HG03039 (cell line): ENCODE measurements around the gene TRABD2B.

Experiments used
- ATAC-seq: cut with Tn5 transposase; IDR thresholded peaks from one replicate; pipeline ENCODE4 v1.9.1; 2021; ENCODE audit warnings: mild to moderate bottlenecking, moderate library complexity; ENCODE audit not compliant: unreplicated experiment

Gene TRABD2B

DNA sequence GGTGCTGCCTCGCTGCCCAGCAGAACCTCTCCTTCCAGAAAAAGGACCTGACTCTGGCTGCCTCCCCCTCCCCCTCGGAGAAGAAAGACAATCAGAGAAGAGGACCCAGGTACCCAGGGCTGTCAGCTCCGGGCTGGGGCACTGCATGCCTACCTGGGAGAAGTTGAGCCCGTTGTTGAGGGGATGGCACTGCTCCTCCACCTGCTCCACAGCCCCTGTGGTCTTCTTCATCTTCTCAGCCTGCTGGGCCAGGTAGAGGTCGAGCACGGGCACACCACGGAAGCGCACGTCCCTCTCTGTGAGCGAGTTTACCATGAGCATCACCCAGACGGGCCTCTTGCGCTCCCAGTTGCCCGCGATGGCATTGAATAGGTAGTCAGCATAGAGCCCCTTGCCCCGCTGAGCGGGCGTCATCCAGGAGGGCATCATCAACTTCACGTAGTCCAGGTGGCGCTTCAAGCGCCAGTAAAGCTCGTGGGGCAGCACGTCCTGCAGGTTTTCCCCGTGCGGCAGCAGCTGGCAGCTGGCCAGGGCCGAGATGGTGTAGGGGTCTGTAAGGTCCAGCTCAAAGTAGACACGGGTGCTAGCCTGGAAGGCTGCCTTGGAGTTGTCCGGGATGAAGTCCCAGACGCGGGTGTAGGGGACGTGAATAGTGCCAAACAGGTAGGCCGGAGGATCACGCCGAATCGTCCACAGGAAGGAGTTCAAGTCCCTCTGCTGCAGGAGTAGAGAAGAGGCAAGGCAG lies 3.1 kb downstream of the TRABD2B start:
- no peak for ATAC-seq

GRCh38 chr1:47993416-47993740 lies 3.8 kb downstream of the TRABD2B start:
- ATAC-seq: no peak

- ATAC-seq: no peak
These were observed 4.3 kb downstream of the TRABD2B start for GRCh38 chr1:47992720-47993415.

DNA sequence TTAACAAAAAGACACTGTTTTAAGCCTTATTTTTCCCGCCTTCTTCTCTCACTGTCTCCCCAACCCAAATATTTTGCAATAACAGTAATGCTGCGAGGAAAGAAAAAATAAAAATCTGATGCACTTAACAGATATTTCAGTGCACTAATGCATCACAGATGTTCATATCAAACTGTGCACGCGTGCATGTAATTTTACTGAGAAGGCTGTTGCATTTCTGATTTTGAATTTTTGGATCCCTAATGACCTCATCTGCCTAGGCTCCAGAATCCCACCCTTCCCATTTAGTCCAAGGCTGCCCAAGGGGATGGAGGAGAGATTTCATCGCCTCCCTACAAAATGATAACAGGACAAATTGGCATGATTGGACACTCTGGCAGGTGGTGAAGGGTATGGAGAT lies 5.5 kb downstream of the TRABD2B start:
- ATAC-seq: no peak

DNA sequence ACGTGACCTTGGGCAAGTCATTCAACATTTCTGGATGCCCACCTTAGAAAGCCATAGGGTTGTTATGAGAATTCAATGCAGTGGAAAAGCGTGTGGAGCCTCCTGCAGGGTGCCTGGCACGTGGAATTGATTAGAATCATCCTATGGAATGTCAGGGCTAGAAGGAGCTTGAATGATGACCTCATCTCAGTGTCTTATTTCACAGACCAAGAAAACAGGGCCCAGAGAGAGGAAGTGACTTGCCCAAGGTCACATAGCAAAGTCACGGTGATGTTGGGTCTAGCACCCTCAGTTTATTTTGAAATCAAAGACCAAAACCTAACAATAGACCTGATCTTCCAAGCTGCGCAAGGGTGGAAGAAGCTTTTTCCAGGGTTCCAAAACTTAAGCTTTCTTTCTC lies 6.0 kb downstream of the TRABD2B start:
- ATAC-seq: no peak

- no peak for ATAC-seq
These were observed 6.9 kb downstream of the TRABD2B start for GRCh38 chr1:47990286-47990685.

- ATAC-seq: no peak
These were observed 9.6 kb downstream of the TRABD2B start for GRCh38 chr1:47987601-47988000.

- ATAC-seq: no peak
These were observed 10.4 kb downstream of the TRABD2B start for GRCh38 chr1:47986761-47987200.

DNA sequence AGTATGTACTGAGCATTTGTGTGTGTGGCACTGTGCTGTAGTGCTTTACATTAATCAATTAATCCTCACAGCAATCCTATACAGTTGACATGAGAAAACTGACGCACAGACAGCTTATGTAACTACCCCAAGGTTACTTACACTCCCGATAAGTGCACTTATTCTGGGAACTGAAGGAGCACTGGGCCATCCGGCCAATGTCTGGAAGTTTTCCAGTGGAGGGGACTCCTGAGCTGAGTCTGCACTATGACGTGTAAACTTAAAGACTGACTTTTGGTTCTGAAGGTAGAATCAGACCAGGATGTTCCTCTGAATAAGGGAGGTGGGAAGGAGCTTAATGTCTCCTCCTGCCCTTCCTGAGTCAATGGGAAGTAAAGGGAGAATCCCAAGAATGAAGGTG lies 12.2 kb downstream of the TRABD2B start:
- no peak for ATAC-seq

DNA sequence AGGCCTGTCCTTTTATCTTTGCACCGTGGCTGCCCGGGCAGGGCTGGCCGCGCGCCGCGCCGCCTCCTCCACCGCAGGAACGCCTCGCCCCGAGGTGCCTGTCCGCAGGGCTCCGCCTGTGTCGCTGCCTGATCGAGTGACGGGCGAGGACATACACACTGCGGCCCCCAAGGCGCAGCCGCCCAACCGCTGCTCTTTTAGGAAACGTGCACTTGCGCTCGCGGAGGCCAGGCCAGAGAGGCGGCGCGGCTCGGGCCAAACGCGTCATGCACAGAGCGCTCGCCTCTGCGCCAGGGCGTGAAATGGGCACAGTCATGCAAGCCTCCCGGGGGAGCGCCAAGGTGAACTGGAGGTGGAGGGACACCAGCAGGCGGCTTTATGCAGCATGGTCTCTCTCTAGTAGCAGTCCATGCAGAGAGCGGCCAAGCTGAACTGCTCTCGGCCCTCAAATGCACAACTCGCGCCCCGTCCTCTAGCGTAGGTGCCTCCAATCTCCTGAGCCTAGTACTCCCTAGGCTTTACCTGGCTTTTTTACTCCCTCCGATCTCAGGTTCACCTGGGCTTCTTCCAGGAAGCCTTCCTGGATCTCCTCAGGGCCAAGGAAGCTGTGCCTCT lies 12.9 kb downstream of the TRABD2B start:
- ATAC-seq: no peak

DNA sequence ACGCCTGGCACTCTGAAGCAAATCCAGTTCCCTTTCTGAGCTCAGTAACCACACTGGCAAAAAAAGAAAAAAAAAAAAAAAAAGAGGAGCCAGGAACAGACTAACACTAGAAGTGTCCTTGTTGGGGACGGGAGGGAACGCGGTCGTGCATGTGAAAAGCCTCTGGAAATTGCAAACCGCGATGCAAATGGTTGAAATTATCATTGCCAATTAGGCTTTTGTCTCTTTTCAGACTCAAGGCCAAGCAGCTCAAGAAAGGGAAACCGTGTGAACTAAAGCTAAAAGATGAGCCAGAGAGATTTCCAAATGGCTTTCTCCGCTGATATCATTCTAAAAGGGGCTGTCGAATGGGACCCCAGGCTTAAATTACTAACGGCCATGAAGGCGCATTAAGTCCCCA lies 13.5 kb downstream of the TRABD2B start:
- no peak for ATAC-seq

- no peak for ATAC-seq
These were observed 15.4 kb downstream of the TRABD2B start for GRCh38 chr1:47981667-47982350.

DNA sequence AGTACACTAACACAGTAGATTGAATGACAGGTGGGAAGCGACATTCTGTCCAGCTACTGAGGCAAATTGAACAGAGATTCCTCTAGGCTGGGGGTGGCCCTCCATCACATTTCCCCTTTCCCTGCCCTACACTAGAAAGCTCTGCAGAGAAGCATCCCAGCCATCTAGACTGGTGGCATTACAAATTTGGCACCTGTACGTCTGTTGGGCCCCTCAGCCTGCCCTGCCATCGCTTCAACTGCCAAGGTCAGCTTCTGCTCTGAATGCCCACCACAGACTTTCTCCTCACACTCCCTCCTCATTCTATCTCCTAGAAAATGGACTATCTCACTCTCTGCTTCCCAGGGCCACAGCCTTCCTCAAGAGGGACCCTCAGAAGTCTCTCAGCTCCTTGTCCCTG lies 16.7 kb downstream of the TRABD2B start:
- ATAC-seq: no peak

DNA sequence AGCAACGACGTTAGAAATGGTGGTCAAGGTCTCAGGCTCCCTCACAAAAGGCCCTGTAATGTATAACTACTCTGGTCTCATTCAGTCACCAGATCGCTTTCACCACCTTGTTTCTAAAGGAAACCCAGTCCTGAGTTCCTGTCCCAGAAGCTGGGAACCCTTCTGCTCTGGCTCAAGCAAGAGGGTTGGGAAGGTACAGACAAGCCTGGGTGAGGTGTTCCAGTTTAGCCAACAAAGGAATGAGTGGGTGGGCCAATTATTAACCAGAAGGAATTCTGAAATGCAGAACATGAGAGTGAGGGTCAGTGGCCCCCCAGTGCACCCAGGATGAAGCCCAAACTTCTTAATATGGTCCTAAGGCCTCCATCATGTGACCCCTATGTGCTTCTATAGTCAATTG lies 17.5 kb downstream of the TRABD2B start:
- no peak for ATAC-seq

GRCh38 chr1:47978486-47978885 lies 18.7 kb downstream of the TRABD2B start:
- ATAC-seq: no peak

DNA sequence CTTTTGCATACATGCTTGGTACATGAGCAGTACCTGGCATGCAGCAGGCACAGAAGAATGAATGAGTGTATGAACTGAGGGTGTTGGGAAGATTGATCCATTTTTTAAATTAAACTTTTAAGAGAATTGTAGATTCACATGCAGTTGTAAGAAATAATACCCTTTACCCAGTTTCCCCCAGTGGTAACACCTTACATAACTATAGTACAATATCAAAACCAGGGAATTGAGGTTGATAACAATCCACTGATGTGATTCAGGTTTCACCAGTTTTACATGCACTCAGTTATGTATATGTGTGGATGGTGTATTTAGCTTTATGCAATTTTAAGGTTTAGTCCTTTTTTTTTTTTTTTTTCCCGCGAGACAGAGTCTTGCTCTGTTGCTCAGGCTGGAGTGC lies 20.5 kb downstream of the TRABD2B start:
- ATAC-seq: no peak

DNA sequence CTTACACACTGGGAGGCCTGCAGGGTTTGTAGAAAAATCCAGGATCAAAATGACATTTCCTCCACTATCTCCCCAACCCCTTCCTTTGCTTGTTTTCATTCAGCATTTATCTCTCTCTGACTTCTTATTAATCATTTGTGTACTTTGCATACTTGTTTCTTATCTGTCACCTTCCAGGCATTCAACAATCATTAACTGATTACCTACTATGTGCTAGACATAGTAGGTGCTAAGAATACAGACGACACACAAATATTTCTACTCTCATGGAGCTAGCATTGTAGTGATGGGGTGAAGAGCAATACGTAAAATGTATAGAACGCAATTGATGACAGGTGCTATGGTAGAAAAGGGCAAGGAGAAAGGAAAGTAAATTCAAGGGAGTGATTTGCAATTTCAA lies 20.9 kb downstream of the TRABD2B start:
- ATAC-seq: no peak

DNA sequence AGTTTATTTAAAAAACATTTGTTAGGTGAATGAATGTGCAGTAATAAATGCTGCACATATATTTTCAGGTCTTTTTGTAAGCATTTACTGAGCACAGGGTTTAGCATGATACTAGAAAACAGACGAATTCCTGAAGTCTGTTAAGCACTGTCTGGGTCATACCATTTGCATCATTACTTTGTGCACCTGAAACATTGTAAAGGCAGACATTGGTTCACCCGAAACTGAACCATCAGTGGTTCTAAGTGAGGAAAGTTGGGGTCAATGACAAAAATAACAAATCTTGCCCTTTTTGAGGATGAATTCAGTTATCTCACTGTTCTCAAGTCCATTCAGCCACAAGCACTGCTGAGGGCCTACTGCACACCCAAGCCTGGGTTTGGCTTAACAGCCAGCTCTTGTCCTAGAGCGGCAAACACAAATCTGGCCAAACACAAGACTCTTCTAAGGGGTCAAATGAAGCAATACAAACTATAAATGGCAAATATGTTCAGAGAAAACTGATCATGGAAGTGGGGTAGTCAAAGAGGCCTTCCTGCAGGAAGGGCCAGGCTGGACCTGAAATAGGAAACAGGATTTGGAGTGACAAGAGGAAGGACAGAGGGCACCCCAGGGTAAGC lies 21.8 kb downstream of the TRABD2B start:
- ATAC-seq: no peak

DNA sequence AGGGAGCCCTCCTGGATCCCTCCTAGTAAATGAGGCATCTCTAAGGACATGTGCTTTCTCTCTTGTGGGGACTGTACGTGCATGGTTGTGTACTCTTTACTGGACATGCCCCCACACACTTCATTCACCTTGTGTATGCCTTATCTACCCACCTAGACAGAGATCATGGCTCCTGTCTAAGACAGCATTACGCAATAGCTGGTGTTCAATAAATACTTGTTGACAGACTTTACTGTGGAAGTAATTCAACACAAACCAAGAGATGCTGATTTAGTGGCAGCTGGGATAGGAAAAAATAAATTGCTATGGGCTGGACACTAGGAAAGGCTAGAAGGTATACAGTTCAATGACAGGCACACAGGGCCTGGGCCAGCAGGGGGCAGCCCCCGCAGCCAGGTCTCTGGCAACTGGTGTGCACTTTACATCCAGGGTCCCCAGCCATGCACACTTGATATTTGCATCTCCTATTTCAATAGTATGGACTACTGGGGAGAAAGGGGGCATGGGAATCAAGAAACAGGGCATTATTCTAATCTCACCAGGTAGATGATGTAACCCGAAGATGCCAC lies 24.2 kb downstream of the TRABD2B start:
- ATAC-seq: no peak

DNA sequence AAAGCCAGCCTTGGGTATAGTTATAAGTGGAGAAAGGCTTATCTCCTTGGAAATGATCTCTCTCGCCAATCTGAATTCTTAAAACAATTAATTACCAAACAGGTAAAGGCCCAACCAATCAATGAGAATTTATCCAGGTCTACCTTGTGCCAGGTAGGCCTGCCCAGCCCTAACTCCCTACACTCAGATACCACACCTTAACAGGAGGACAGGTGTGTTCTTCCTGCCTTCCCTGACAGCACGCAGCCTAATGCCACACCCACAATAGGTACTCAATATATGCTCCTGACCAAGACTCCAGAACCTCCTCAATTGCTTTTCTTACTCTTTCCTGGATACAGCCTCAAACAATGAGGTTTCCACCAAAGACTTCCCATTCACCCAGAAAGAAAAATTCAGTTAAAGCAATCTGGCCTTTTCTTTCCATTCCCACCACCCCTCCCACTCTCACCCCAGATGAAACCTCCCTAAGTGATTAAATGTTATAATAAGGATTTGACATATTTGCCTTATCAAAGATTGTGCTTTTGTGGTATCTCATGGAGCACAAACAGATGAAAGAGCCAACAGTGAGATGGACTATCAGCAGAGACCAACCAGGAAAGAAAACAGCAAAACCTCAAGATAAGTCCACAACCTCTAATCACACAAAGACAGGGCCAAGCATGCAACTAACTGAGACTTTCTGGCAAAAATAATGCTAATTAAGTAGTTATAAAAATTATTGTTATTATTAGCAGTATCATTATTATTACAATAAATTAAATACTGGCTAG lies 25.6 kb downstream of the TRABD2B start:
- ATAC-seq: no peak
